H9 (cell line): ENCODE data around the gene ZNF618. TPM values are rescaled to one million over a fixed set of nuclear protein-coding genes. Genes with fewer than 3 reads are reported as not detected.

Source experiments
- DNase-seq: peaks from one replicate; pipeline ENCODE4 v3.0.0-alpha.2; 2017
- H2AFZ ChIP-seq: one replicate; pipeline ENCODE4 v1.6.1; 2013; ENCODE audit warnings: mild to moderate bottlenecking, low read length, control low read depth, moderate library complexity
- H2AK5ac ChIP-seq: 2 replicates; pipeline ENCODE4 v1.6.1; 2013; ENCODE audit warnings: low read length, control low read depth, mixed read lengths; ENCODE audit not compliant: insufficient read length
- H2BK120ac ChIP-seq: one replicate; pipeline ENCODE4 v1.6.1; 2013; ENCODE audit warnings: low read depth, mild to moderate bottlenecking, low read length, control low read depth, inconsistent platforms; ENCODE audit not compliant: poor library complexity, severe bottlenecking
- H2BK12ac ChIP-seq: 2 replicates; pipeline ENCODE4 v1.6.1; 2013; ENCODE audit warnings: low read length, control low read depth, mixed read lengths, low read depth; ENCODE audit not compliant: insufficient read length
- H2BK15ac ChIP-seq: 2 replicates; pipeline ENCODE4 v1.6.1; 2013; ENCODE audit warnings: low read depth, low read length, control low read depth
- H2BK20ac ChIP-seq: one replicate; pipeline ENCODE4 v1.6.1; 2013; ENCODE audit warnings: low read depth, mild to moderate bottlenecking, low read length, control low read depth, inconsistent platforms; ENCODE audit not compliant: poor library complexity, severe bottlenecking
- H2BK5ac ChIP-seq: 2 replicates; pipeline ENCODE4 v1.6.1; 2013; ENCODE audit warnings: low read length, control low read depth, mixed read lengths; ENCODE audit not compliant: insufficient read length
- H3K14ac ChIP-seq: 2 replicates; pipeline ENCODE4 v1.6.1; 2013; ENCODE audit warnings: low read length, control low read depth; ENCODE audit not compliant: insufficient read depth
- H3K18ac ChIP-seq: 2 replicates; pipeline ENCODE4 v1.6.1; 2013; ENCODE audit warnings: low read depth, mild to moderate bottlenecking, mixed read lengths, low read length, control low read depth; ENCODE audit not compliant: insufficient read length
- H3K23ac ChIP-seq: 2 replicates; pipeline ENCODE4 v1.6.1; 2013; ENCODE audit warnings: low read length, control low read depth, mixed read lengths, low read depth; ENCODE audit not compliant: insufficient read length
- H3K23me2 ChIP-seq: 2 replicates; pipeline ENCODE4 v1.6.1; 2013; ENCODE audit warnings: low read depth, mild to moderate bottlenecking, mixed read lengths, low read length, control low read depth; ENCODE audit not compliant: insufficient read length, poor library complexity, severe bottlenecking
- H3K27ac ChIP-seq: 2 replicates; pipeline ENCODE4 v1.5.1; 2013; ENCODE audit warnings: low read length, control low read depth, mixed read lengths, low read depth; ENCODE audit not compliant: insufficient read length
- H3K27me3 ChIP-seq: 2 replicates; pipeline ENCODE4 v1.6.1; 2013; ENCODE audit warnings: low read length, control low read depth, inconsistent platforms; ENCODE audit not compliant: insufficient read depth
- H3K4ac ChIP-seq: 2 replicates; pipeline ENCODE4 v1.6.1; 2013; ENCODE audit warnings: low read depth, mild to moderate bottlenecking, control low read depth, inconsistent platforms, low read length, moderate library complexity
- H3K4me1 ChIP-seq: 2 replicates; pipeline ENCODE4 v1.6.1; 2013; ENCODE audit warnings: low read length, control low read depth, inconsistent platforms; ENCODE audit not compliant: insufficient read depth
- H3K4me2 ChIP-seq: 2 replicates; pipeline ENCODE4 v1.6.1; 2013; ENCODE audit warnings: low read length, control low read depth, mixed read lengths; ENCODE audit not compliant: insufficient read length, insufficient read depth
- H3K56ac ChIP-seq: 2 replicates; pipeline ENCODE4 v1.6.1; 2013; ENCODE audit warnings: low read depth, mild to moderate bottlenecking, mixed read lengths, low read length, control low read depth; ENCODE audit not compliant: insufficient read length
- H3K79me1 ChIP-seq: 2 replicates; pipeline ENCODE4 v1.6.1; 2013; ENCODE audit warnings: low read depth, mild to moderate bottlenecking, moderate library complexity, low read length, control low read depth, inconsistent platforms; ENCODE audit not compliant: insufficient read depth, poor library complexity, severe bottlenecking
- H3K79me2 ChIP-seq: 2 replicates; pipeline ENCODE4 v1.6.1; 2013; ENCODE audit warnings: low read length, control low read depth, inconsistent platforms; ENCODE audit not compliant: insufficient read depth
- H3K9ac ChIP-seq: 2 replicates; pipeline ENCODE4 v1.6.1; 2013; ENCODE audit warnings: low read length, control low read depth, mixed read lengths; ENCODE audit not compliant: insufficient read length; ENCODE audit errors: extremely low read depth
- H3K9me3 ChIP-seq: one replicate; pipeline ENCODE4 v1.6.1; 2013; ENCODE audit warnings: low read depth, low read length, inconsistent platforms; ENCODE audit not compliant: control insufficient read depth
- H3T11ph ChIP-seq: one replicate; pipeline ENCODE4 v1.6.1; 2013; ENCODE audit warnings: mild to moderate bottlenecking, low read length, control low read depth, inconsistent platforms
- H4K20me1 ChIP-seq: one replicate; pipeline ENCODE4 v1.6.1; 2013; ENCODE audit not compliant: control insufficient read depth, insufficient read length, insufficient read depth
- H4K5ac ChIP-seq: 2 replicates; pipeline ENCODE4 v1.6.1; 2013; ENCODE audit warnings: low read depth, mild to moderate bottlenecking, mixed read lengths, low read length, control low read depth; ENCODE audit not compliant: insufficient read length
- H4K8ac ChIP-seq: replicated peaks from 2 replicates; pipeline ENCODE4 v1.6.1; 2013; ENCODE audit warnings: low read length, control low read depth, mixed read lengths, low read depth; ENCODE audit not compliant: insufficient read length
- H4K91ac ChIP-seq: 2 replicates; pipeline ENCODE4 v1.6.1; 2013; ENCODE audit warnings: low read depth, mild to moderate bottlenecking, moderate library complexity, mixed read lengths, low read length, control low read depth; ENCODE audit not compliant: insufficient read length
- H3K27ac Mint-ChIP-seq, 3 experiments: 2 replicates in 2 of 3; 3 replicates in 1 of 3; pipeline ENCODE4 v1.8.0; 2020 to 2021; ENCODE audit warnings: mixed read lengths in 3 of 3, mild to moderate bottlenecking in 1 of 3, moderate library complexity in 1 of 3
- H3K27me3 Mint-ChIP-seq: 2 replicates; pipeline ENCODE4 v1.8.0; 2021; ENCODE audit warnings: low read depth, mild to moderate bottlenecking, moderate library complexity, mixed read lengths
- H3K36me3 Mint-ChIP-seq, 3 experiments: 2 replicates in 2 of 3; 3 replicates in 1 of 3; pipeline ENCODE4 v1.8.0; 2020 to 2021; ENCODE audit warnings: low read depth in 3 of 3, mixed read lengths in 3 of 3; ENCODE audit not compliant: insufficient read depth in 1 of 3
- H3K4me1 Mint-ChIP-seq, 2 experiments: 2 replicates each; pipeline ENCODE4 v1.8.0; 2020; ENCODE audit warnings: mixed read lengths in 2 of 2
- H3K4me3 Mint-ChIP-seq, 2 experiments: 2 replicates in 1 of 2; 3 replicates in 1 of 2; pipeline ENCODE4 v1.8.0; 2020 to 2021; ENCODE audit warnings: mild to moderate bottlenecking in 2 of 2, mixed read lengths in 2 of 2, moderate library complexity in 1 of 2
- H3K9me3 Mint-ChIP-seq, 2 experiments: 2 replicates in 1 of 2; 3 replicates in 1 of 2; pipeline ENCODE4 v1.8.0; 2020; ENCODE audit warnings: mild to moderate bottlenecking in 2 of 2, mixed read lengths in 2 of 2, moderate library complexity in 1 of 2
- WGBS: extraction: QIAGEN DNeasy Blood & Tissue Kit; methylation state at CpG from one replicate; pipeline ENCODE4 v1.1.7; 2013; ENCODE audit warnings: missing lambda C conversion rate, low lambda C conversion rate, mixed read lengths; ENCODE audit not compliant: insufficient read length; ENCODE audit errors: extremely low coverage; 5-methylcytosine and 5-hydroxymethylcytosine counted together
- total RNA-seq: library from RNA; stranded (reverse); gene quantifications from 2 replicates; pipeline ENCODE4 v1.2.1, GENCODE V29; 2021
- TF ChIP-seq, protein P1 (sequence below): fragments of 200-600 bp; sonication (generic); conservative IDR thresholded peaks from 3 replicates; pipeline ENCODE4 v1.8.0; 2021; ENCODE audit warnings: antibody characterized with exemption, mild to moderate bottlenecking

ZNF618 gene
- total RNA-seq, 1 experiment from 2014 or later = 13.6 TPM

DNA sequence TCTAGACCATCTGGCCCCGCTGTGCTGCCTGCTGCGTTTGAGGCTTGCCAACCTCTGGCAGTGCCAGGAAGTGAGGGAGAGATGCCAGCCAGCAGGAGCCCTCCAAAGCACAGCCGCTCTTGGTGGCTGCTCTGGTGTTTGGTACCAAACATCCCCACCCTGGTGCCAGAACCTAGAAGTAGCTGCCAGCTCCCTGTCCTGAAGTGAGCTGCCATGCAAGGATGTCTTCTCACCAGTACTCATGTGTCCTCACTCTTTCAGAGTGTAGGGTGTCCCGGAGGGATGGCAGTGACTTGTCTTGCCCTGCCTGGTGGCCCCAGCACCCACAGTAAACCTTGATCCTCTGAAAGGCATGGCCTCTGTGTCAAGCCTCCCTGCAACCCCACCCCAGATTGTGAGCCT, 158.6 kb downstream of the ZNF618 start:
- Histone ChIP-seq H2AFZ (no peak overlapping the region), H3K23me2 (no peaks in the 10 kb centered on the region), H3T11ph (no peak overlapping the region), H2BK15ac (no peak overlapping the region), H4K20me1 (no peaks in the 10 kb centered on the region), H3K79me2 (no peaks in the 10 kb centered on the region), H3K18ac (no peak overlapping the region), H2BK120ac (no peak overlapping the region), H3K23ac (no peak overlapping the region), H3K9ac (no peak overlapping the region), H3K4ac (no peak overlapping the region), H3K27me3 (no peaks in the 10 kb centered on the region), H2BK20ac (no peak overlapping the region), H2AK5ac (no peak overlapping the region), H4K91ac (no peak overlapping the region), H3K4me1 (peaks cover 4% of the 10 kb centered on the region; the same call in 1 of the 2 replicates), H3K9me3 (no peaks in the 10 kb centered on the region), H3K14ac (no peak overlapping the region), H2BK5ac (no peak overlapping the region), H2BK12ac (no peak overlapping the region), H3K56ac (no peak overlapping the region), H3K79me1 (no peaks in the 10 kb centered on the region), H3K27ac (no peak overlapping the region), H4K5ac (no peak overlapping the region), H3K4me2 (no peak overlapping the region), H4K8ac (no peak overlapping the region)
- Mint-ChIP-seq H3K27me3 (no peaks in the 10 kb centered on the region), H3K27ac (peak overlapping the region in 1 of 3 experiments; percentile 22; a peak in 1 of 7 replicates), H3K36me3 (peaks cover 9 to 46% (median 23%) of the 10 kb centered on the region in 3 experiments; a peak in 6 of 7 replicates), H3K4me1 (peaks cover 14 to 21% of the 10 kb centered on the region in 2 experiments), H3K9me3 (no peaks in the 10 kb centered on the region), H3K4me3 (no peak overlapping the region)
- no peak for DNase-seq
- TF ChIP-seq, protein P1, sequence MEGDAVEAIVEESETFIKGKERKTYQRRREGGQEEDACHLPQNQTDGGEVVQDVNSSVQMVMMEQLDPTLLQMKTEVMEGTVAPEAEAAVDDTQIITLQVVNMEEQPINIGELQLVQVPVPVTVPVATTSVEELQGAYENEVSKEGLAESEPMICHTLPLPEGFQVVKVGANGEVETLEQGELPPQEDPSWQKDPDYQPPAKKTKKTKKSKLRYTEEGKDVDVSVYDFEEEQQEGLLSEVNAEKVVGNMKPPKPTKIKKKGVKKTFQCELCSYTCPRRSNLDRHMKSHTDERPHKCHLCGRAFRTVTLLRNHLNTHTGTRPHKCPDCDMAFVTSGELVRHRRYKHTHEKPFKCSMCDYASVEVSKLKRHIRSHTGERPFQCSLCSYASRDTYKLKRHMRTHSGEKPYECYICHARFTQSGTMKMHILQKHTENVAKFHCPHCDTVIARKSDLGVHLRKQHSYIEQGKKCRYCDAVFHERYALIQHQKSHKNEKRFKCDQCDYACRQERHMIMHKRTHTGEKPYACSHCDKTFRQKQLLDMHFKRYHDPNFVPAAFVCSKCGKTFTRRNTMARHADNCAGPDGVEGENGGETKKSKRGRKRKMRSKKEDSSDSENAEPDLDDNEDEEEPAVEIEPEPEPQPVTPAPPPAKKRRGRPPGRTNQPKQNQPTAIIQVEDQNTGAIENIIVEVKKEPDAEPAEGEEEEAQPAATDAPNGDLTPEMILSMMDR = no peak
- no CpG with 5 or more reads among the region's 4 CpGs for WGBS
